HUES6 (cell line): Measurements from ENCODE around the gene CXCL8.
A peak's percentile ranks its signal among the peaks of the same experiment; 100 is the strongest.

ENCODE experiments used
- H3K27ac ChIP-seq: 2 replicates; pipeline ENCODE4 v1.7.0; 2013; ENCODE audit warnings: low read depth, mild to moderate bottlenecking, low read length, inconsistent platforms
- H3K27me3 ChIP-seq: 2 replicates; pipeline ENCODE4 v1.6.1; 2013; ENCODE audit warnings: low read length; ENCODE audit not compliant: control insufficient read depth, insufficient read depth
- H3K36me3 ChIP-seq: 2 replicates; pipeline ENCODE4 v1.6.1; 2013; ENCODE audit warnings: low read length; ENCODE audit not compliant: control insufficient read depth, insufficient read depth
- H3K4me1 ChIP-seq: 2 replicates; pipeline ENCODE4 v1.6.1; 2013; ENCODE audit warnings: low read length; ENCODE audit not compliant: control insufficient read depth, insufficient read depth
- H3K4me3 ChIP-seq: 2 replicates; pipeline ENCODE4 v1.5.1; 2013; ENCODE audit warnings: low read depth, low read length
- H3K9ac ChIP-seq: one replicate; pipeline ENCODE4 v1.6.1; 2013; ENCODE audit warnings: mild to moderate bottlenecking, low read length
- H3K9me3 ChIP-seq: 2 replicates; pipeline ENCODE4 v1.6.1; 2013; ENCODE audit warnings: low read depth, low read length; ENCODE audit not compliant: control insufficient read depth, insufficient read depth

CXCL8 gene

DNA sequence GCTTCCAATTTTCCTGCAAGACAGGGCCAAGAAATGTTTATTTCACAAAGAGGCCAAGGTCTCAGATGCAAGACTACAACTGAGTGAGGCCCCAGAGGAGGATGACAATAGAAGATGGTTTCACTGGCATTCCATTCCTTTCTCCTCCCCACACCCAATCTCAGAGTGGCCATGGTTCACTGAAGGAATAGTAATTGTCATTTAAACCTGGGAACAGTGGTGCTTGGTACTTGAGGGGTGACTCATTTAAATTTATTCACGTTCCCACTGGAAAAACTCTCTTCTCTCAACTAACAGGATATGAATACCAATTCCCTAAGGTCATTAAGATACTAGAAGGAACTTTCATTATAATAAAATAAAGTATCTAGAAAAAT, 35.3 kb upstream of the CXCL8 start:
- Histone ChIP-seq H3K4me1 (peaks cover 24% of the 10 kb centered on the region), H3K4me3 (no peak overlapping the region), H3K9me3 (no peaks in the 10 kb centered on the region), H3K27me3 (no peaks in the 10 kb centered on the region), H3K9ac (peak overlapping the region; percentile 49), H3K27ac (peak overlapping the region; percentile 81), H3K36me3 (no peaks in the 10 kb centered on the region)

DNA sequence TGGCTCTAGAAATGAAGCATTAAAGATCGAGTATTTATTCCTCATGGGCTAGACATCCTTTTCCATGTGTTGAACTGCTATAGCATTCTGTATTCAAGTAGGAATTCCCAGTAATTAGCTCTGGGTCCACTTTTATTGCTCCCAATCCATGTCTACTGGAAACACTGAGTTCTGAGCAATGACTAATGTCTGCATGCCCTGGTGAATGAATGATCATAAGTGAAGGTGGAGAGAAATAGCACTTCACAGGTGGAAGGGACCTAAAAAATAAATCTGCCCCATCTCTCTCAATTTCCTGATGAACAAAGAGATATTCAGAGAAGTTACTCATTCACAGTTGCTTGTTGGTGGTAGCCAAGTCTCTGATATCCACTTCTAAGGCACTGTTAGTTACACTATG, 34.6 kb upstream of the CXCL8 start:
- Histone ChIP-seq H3K9ac (no peak overlapping the region), H3K27ac (peak overlapping the region; percentile 40), H3K4me1 (peaks cover 24% of the 10 kb centered on the region)

DNA sequence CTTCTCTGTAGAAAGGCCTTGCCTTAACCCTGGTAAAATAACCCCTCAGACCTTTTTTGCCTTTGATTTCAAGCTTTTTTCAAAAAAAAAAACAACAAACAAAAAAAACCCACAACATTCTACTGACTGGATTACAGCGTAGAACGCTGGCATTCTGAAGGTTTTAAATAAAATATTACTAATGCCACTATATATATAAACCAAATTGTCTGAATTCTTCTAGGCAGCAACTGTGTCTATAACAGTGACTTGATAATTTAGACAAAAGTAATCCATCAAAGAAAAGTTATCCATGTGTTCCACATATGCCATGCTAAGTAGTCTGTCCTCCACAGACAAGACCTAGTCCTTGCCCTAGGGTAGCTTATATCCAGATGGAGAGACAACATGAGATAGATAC, 33.6 kb upstream of the CXCL8 start:
- peaks cover 24% of the 10 kb centered on the region for H3K4me1 ChIP-seq
- H3K4me3 ChIP-seq: no peak overlapping the region
- no peaks in the 10 kb centered on the region for H3K36me3 ChIP-seq
- H3K27me3 ChIP-seq: no peaks in the 10 kb centered on the region
- no peak overlapping the region for H3K9ac ChIP-seq
- H3K27ac ChIP-seq: no peak overlapping the region
- H3K9me3 ChIP-seq: no peaks in the 10 kb centered on the region

More for the DNA sequence above, 34.6 kb upstream of the CXCL8 start:
- H3K27me3 ChIP-seq: no peaks in the 10 kb centered on the region
- no peaks in the 10 kb centered on the region for H3K9me3 ChIP-seq
- no peak overlapping the region for H3K4me3 ChIP-seq
- H3K36me3 ChIP-seq: no peaks in the 10 kb centered on the region

DNA sequence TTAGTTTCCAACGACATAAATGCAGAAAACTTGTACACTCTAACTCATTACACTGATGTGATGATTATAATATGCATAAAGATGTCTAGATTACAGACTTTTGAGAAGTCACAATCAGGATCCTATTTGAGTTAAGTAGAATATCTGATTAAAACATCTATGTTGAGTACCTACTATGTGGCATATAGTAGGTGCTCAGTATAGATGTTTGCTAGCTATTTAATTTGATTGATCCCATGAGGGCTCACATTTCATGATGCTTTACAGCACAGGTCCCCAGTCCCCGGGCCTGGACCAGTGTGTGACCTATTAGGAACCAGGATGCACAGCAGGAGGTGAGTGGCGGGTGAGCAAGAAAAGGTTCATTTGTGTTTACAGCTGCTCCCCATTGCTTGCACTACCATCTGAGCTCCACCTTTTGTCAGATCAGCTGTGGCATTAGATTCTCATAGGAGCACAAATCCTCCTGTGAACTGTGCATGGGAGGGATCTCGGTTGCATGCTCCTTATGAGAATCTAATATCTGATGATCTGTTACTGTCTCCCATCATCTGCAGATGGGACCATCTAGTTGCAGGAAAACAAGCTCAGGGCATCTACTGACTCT, 33.0 kb upstream of the CXCL8 start:
- Histone ChIP-seq H3K27me3 (no peaks in the 10 kb centered on the region), H3K9me3 (no peaks in the 10 kb centered on the region), H3K4me1 (peaks cover 27% of the 10 kb centered on the region), H3K36me3 (no peaks in the 10 kb centered on the region), H3K27ac (no peak overlapping the region), H3K4me3 (no peak overlapping the region), H3K9ac (no peak overlapping the region)

DNA sequence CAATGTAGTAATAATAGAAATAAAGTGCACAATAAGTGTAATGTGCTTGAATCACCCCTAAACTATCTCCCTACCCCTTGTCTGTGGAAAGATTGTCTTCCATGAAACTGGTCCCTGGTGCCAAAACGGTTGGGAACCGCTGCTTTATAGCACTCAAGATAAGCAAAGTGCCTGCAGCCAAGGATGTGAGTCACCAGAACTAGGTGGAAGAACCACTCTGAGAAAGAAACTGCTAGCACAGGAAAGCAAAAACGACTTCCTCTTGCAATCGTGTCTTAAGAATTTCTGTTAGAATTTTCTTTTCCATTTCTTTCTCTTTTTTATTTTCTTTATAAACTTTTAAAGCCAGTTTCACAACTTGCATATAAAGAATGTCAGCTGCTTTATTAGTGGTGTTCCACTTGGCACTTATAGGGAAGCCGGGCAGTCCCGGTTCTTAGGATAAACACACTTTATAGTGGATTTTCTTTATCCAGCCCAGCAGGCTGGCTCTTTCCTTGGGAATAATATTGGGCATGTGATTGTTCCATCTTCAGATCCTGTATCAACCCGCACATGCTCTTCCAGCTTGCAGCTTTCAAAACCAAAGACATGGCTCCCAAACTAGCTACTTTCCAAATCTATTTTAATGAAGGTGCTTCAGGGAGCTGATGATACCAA, 32.3 kb upstream of the CXCL8 start:
- H3K9ac ChIP-seq: no peak overlapping the region
- H3K27ac ChIP-seq: no peak overlapping the region; the same call in 1 of the 2 replicates
- H3K4me1 ChIP-seq: peaks cover 28% of the 10 kb centered on the region
- no peaks in the 10 kb centered on the region for H3K27me3 ChIP-seq
- no peaks in the 10 kb centered on the region for H3K36me3 ChIP-seq
- H3K4me3 ChIP-seq: no peak overlapping the region
- H3K9me3 ChIP-seq: no peaks in the 10 kb centered on the region

DNA sequence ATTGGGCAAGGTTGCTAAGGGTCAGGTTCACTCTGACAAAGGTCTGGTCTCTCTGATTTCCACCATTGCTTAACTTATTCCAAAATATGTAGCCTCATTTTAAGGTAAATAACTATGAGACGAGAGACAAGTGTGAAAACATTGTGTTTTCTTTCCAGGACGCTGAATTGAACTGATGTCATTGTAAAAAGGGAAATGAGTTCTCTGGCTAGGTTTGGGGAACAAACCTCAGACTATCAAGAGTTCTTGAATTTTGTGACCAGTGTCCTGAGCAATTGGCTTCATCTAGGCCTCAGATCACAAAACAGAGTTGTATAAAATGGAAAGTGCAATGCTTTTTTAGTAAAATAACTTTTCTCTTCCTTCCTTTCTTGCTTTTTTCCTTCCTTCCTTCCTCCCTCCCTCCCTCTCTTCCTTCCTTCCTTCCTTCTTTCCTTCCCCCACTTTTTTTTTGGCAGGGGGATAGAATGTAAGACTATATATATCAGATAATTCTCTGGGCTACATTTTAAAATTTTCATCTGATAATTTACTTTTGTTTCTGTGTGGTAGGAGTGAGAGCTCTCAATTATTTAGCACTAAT, 30.8 kb upstream of the CXCL8 start:
- Histone ChIP-seq H3K9me3 (no peaks in the 10 kb centered on the region), H3K4me1 (peaks cover 22% of the 10 kb centered on the region), H3K9ac (no peak overlapping the region), H3K36me3 (no peaks in the 10 kb centered on the region), H3K27ac (no peak overlapping the region), H3K27me3 (no peaks in the 10 kb centered on the region), H3K4me3 (no peak overlapping the region)

DNA sequence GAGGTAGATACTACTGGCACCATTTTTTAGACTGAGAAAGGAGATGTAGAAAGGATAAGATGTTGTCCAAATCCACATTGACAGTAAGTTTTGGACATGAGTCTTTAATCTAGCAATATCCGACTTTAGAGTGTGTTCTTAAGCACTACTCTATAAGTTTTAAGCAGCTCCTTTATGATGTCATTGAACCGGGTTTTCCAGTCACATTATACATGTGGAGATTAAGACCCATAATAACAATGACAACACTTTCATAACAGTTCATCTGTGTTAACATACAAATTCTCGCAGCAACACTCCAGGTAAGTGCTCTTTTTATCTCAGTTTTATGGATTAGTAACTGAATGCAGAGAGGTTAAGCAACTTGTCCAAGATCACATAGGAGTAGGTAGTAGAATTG, 30.3 kb upstream of the CXCL8 start:
- H3K36me3 ChIP-seq: no peaks in the 10 kb centered on the region
- peaks cover 17% of the 10 kb centered on the region for H3K4me1 ChIP-seq
- no peak overlapping the region for H3K27ac ChIP-seq
- no peaks in the 10 kb centered on the region for H3K27me3 ChIP-seq
- H3K4me3 ChIP-seq: no peak overlapping the region
- H3K9me3 ChIP-seq: no peaks in the 10 kb centered on the region
- no peak overlapping the region for H3K9ac ChIP-seq

DNA sequence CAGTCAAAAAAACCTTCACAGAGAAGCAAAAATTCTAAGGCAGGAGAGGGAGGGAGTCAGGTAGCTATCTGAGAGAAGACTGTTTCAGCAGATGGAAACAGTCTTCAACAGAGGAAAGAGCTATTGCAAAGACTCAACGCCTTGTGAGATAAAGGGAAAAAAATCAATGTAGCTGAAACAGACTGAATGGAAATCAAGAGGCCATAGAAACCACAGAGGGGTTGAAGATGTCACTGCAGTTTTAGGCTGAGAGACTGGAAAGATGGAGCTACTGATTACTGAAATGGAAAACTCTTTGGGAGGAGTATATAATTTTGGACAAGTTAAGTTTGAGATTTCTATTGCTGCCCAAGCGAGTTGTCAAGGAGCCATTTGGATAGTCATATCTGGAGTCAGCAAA, 28.4 kb upstream of the CXCL8 start:
- Histone ChIP-seq H3K9ac (no peak overlapping the region), H3K27ac (no peak overlapping the region), H3K4me1 (peaks cover 11% of the 10 kb centered on the region; the same call in 1 of the 2 replicates), H3K27me3 (no peaks in the 10 kb centered on the region), H3K9me3 (no peaks in the 10 kb centered on the region), H3K4me3 (no peak overlapping the region), H3K36me3 (no peaks in the 10 kb centered on the region)

DNA sequence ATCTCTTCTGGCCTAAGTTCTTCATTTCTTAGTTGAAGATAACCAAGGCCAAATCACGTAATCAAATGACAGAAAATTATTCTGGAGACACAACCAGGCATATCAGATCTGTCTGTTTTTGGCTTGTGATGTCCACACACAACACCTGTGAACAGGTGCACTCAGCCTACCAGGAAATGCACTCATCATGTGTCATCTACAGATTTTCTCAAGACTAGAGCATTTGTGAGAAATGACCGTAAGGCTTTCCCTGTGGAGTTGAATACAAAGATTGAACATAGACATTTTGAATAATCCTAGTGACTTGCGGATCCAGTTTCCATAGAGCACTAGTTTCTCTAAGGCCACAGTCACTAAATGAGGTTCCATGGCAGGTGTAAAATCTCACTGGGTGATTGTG, 26.7 kb upstream of the CXCL8 start:
- 0 out of 2 replicates have a peak, but pooled peaks cover 4% of the 10 kb centered on the region for H3K4me1 ChIP-seq
- no peak overlapping the region for H3K9ac ChIP-seq
- H3K27ac ChIP-seq: no peak overlapping the region
- no peaks in the 10 kb centered on the region for H3K27me3 ChIP-seq
- H3K4me3 ChIP-seq: no peak overlapping the region
- no peaks in the 10 kb centered on the region for H3K9me3 ChIP-seq
- no peaks in the 10 kb centered on the region for H3K36me3 ChIP-seq

DNA sequence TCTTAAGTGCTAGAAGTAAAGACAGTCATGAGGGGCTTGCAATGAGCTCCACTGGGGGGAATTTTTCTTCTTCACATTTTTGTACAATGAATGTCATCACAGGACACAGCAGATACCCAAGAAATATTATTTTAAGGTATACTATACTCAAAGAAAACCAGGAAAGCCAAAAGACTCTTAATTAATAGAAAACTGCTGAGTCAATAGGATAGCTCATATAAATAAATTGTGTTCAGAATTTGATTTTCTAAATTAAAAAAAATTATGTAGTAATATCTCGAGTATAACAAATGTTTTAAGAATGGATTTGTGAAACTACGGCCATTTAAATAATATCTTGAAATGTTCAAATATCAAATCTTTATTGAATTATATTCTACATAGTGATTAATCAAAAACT, 25.7 kb upstream of the CXCL8 start:
- Histone ChIP-seq H3K4me1 (0 out of 2 replicates have a peak, but pooled peaks cover 4% of the 10 kb centered on the region), H3K4me3 (no peak overlapping the region), H3K27me3 (no peaks in the 10 kb centered on the region), H3K27ac (no peak overlapping the region), H3K9me3 (no peaks in the 10 kb centered on the region), H3K36me3 (no peaks in the 10 kb centered on the region), H3K9ac (no peak overlapping the region)

DNA sequence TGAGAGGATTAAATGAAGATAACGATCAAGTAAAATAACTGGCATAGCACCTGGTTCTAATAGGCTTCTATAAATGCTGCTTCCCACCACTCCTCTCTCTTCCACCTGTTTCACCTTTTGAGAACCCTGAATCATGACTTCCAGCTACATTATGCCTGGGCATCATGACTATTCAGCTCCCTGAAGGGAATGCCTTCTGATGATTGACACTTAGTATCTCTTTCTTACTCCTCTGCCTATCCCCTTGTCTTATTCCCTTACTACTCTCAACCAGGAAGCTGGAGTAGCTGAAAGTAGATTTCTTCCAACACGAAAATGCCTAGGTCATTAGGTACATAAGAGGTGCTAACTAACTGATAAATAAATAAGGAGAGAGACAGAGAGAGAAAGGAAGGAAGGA, 24.7 kb upstream of the CXCL8 start:
- H3K9ac ChIP-seq: no peak overlapping the region
- H3K9me3 ChIP-seq: no peaks in the 10 kb centered on the region
- no peak overlapping the region for H3K4me3 ChIP-seq
- H3K36me3 ChIP-seq: no peaks in the 10 kb centered on the region
- H3K27ac ChIP-seq: no peak overlapping the region
- no peaks in the 10 kb centered on the region for H3K27me3 ChIP-seq
- 0 out of 2 replicates have a peak, but pooled peaks cover 4% of the 10 kb centered on the region for H3K4me1 ChIP-seq
